Sigmoid colon (tissue), 7 donors: ENCODE data around the gene LARGE1. TPM values are rescaled to one million over a fixed set of nuclear protein-coding genes. Genes with fewer than 3 reads are reported as not detected.

Experiments
- DNase-seq: peaks from one replicate; pipeline ENCODE4 v3.0.0-alpha.2; 2019
- H3K27ac ChIP-seq, 4 donors: fragments of 200-600 bp; sonication (generic); one replicate each; pipeline ENCODE4 v1.5.1; 2016 to 2019; ENCODE audit warnings: mild to moderate bottlenecking in 1 of 4
- H3K27me3 ChIP-seq, 3 donors: fragments of 200-600 bp; sonication (generic); one replicate each; pipeline ENCODE4 v1.5.1; 2019; ENCODE audit warnings: mild to moderate bottlenecking in 1 of 3
- H3K36me3 ChIP-seq, 4 donors: fragments of 200-600 bp; sonication (generic); one replicate each; pipeline ENCODE4 v1.5.1; 2016 to 2019
- H3K4me1 ChIP-seq, 4 donors: fragments of 200-600 bp; sonication (generic); one replicate each; pipeline ENCODE4 v1.5.1; 2017 to 2019
- H3K4me3 ChIP-seq, 4 donors: fragments of 200-600 bp; sonication (generic); one replicate each; pipeline ENCODE4 v1.5.1; 2017 to 2019; ENCODE audit warnings: mild to moderate bottlenecking in 2 of 4, moderate library complexity in 1 of 4
- H3K9me3 ChIP-seq, 4 donors: fragments of 200-600 bp in 3 of 4; sonication (generic) in 3 of 4; one replicate each; pipeline versions ENCODE4 v1.5.1 to v1.6.1; 2013 to 2019
- CTCF ChIP-seq, 4 experiments: fragments of 450-650 bp in 3 of 4; fragments of 200-600 bp in 1 of 4; IDR thresholded peaks; one replicate each; pipeline ENCODE4 v1.5.1; 2016 to 2019; ENCODE audit warnings: antibody characterized with exemption in 4 of 4, mild to moderate bottlenecking in 3 of 4, moderate library complexity in 2 of 4
- EP300 ChIP-seq, 4 donors: sonication (generic); formaldehyde crosslinking; IDR thresholded peaks; one replicate each; pipeline ENCODE4 v1.6.1; 2017; ENCODE audit warnings: antibody characterized with exemption in 4 of 4
- POLR2A ChIP-seq, 2 donors: fragments of 450-650 bp; IDR thresholded peaks; one replicate each; pipeline ENCODE4 v1.6.1; 2016; ENCODE audit warnings: antibody characterized with exemption in 2 of 2, mild to moderate bottlenecking in 2 of 2, moderate library complexity in 2 of 2
- POLR2AphosphoS5 ChIP-seq, 4 donors: sonication (generic); formaldehyde crosslinking; IDR thresholded peaks; one replicate each; pipeline ENCODE4 v1.6.1; 2017; ENCODE audit warnings: antibody characterized with exemption in 4 of 4
- WGBS, 2 donors: extraction: QIAGEN DNeasy Blood & Tissue Kit; methylation state at CpG; one replicate each; pipeline ENCODE4 v1.1.7; 2013; 5-methylcytosine and 5-hydroxymethylcytosine counted together
- intact Hi-C: fragments of 100-400 bp; cut with DNase I; formaldehyde crosslinking; loops from one replicate; pipeline ENCODE4 v1.15.1; 2023
- polyA plus RNA-seq, 3 donors: library from polyadenylated mRNA; stranded (reverse); fragments of 200-250 nt; gene quantifications; one replicate each; pipeline ENCODE4 v1.2.3, GENCODE V29; 2013
- total RNA-seq, 4 donors: library from RNA; depleted of rRNA; stranded (reverse); fragments of >200 nt; gene quantifications; one replicate each; pipeline ENCODE4 v1.1.0, GENCODE V29; 2016
- donor health status: healthy with polysubstance abuse.
- donor health status: Bipolar disorder and iron deficiency.
- donor health status: healthy.

Gene LARGE1
- total and polyA plus RNA-seq, 7 donors: 5.8 to 74.4 (median 38.0) TPM

DNA sequence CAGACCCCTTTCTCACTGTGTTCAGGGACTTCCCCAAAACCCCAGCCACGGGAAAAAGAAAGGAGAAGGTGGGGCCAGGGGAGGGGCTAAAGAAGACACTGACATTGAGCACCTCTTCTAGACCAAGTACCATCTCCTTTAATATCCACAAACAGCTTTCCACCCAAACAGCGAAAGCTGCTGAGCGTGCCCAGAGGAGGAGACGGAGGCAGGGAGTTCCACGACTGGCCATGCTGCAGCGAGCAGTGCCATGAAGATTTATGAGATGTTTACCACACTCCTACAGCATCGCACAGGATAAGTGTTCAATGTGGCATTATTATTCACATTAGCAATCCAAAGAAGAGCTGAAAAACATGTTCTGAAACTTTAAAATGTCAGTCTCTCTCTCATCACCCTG, 127.4 kb downstream of the LARGE1 start:
- WGBS, 2 donors: 22 to 49% methylated on average over 7 of the region's 7 CpGs
- peak; percentile 71 for DNase-seq
- intact Hi-C loops: no loop called here
- H3K9me3 ChIP-seq: peaks cover 0 to 4% (median 1%) of the 10 kb centered on the region in 4 donors
- no peaks in the 10 kb centered on the region for H3K27me3 ChIP-seq
- H3K36me3 ChIP-seq: no peaks in the 10 kb centered on the region
- H3K4me1 ChIP-seq: peaks cover 0 to 46% (median 39%) of the 10 kb centered on the region in 4 donors
- peak overlapping the region; percentile 75 to 85 (median 77) for H3K27ac ChIP-seq
- H3K4me3 ChIP-seq: peak overlapping the region in 2 of 4 donors; percentile 5 to 26
- TF ChIP-seq POLR2AphosphoS5 (IDR thresholded peaks at IDR 0.05) (peak in 3 of 4 donors; percentile 43 to 59 (median 57)), POLR2A (IDR thresholded peaks at IDR 0.05) (no peak), CTCF (IDR thresholded peaks at IDR 0.05) (no peak), EP300 (IDR thresholded peaks at IDR 0.05) (no peak)

DNA sequence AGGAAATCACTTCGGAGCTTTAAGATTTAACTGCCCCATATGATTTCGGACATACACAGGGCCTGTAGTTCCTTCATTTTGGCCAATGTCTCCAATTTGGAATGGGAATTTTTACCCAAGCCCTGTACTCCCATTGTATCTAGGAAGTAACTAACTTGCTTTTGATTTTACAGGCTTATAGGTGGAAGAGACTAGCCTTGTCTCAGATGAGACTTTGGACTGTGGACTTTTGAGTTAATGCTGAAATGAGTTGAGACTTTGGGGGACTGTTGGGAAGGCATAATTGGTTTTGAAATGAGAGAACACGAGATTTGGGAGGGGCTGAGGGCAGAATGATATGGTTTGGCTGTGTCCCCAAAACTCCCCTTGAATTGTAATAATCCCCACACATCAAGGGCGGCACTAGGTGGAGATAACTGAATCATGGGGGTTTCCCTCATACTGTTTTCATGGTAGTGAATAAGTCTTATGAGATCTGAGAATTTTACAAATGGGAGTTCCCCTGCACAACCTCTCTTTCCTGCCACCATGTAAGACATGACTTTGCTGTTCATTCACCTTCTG, 130.5 kb downstream of the LARGE1 start:
- peaks cover 0 to 69% (median 53%) of the 10 kb centered on the region in 4 donors for H3K4me1 ChIP-seq
- WGBS, 2 donors: 82 to 86% methylated on average over 4 of the region's 4 CpGs
- intact Hi-C loops: no loop called here
- H3K9me3 ChIP-seq: peaks cover 0 to 4% (median 1%) of the 10 kb centered on the region in 4 donors
- peak overlapping the region in 1 of 4 donors; percentile 78 for H3K27ac ChIP-seq
- TF ChIP-seq EP300 (IDR thresholded peaks at IDR 0.05) (no peak), POLR2AphosphoS5 (IDR thresholded peaks at IDR 0.05) (no peak), POLR2A (IDR thresholded peaks at IDR 0.05) (no peak), CTCF (IDR thresholded peaks at IDR 0.05) (no peak)
- no peaks in the 10 kb centered on the region for H3K27me3 ChIP-seq
- H3K4me3 ChIP-seq: no peak overlapping the region
- DNase-seq: no peak
- H3K36me3 ChIP-seq: no peaks in the 10 kb centered on the region

DNA sequence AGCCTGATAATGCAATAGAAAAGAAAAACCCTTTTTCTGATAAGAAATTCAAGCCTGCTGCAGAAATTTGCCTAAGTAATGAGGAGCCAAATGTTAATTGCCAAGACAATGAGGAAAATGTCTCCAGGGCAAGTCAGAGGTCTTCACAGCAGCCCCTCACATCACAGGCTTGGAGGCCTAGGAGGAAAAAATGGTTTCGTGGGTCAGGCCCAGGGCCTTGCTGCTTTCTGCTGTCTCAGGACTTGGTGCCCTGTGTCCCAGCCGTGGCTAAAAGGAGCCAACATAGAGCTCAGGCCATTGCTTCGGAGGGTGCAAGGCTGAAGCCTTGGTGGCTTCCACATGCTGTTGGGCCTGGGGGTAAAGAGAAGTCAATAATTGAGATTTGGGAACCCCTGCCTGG, 131.3 kb downstream of the LARGE1 start:
- H3K4me3 ChIP-seq: no peak overlapping the region
- intact Hi-C loops: no loop called here
- H3K9me3 ChIP-seq: peaks cover 0 to 4% (median 1%) of the 10 kb centered on the region in 4 donors
- H3K27me3 ChIP-seq: no peaks in the 10 kb centered on the region
- 89 to 91% methylated on average over 3 of the region's 3 CpGs for WGBS, 2 donors
- H3K4me1 ChIP-seq: peaks cover 0 to 61% (median 45%) of the 10 kb centered on the region in 4 donors
- no peak for TF ChIP-seq POLR2A (IDR thresholded peaks at IDR 0.05)
- no peak for TF ChIP-seq CTCF (IDR thresholded peaks at IDR 0.05)
- TF ChIP-seq EP300 (IDR thresholded peaks at IDR 0.05): no peak
- no peak for TF ChIP-seq POLR2AphosphoS5 (IDR thresholded peaks at IDR 0.05)
- no peaks in the 10 kb centered on the region for H3K36me3 ChIP-seq
- no peak overlapping the region for H3K27ac ChIP-seq
- DNase-seq: no peak

DNA sequence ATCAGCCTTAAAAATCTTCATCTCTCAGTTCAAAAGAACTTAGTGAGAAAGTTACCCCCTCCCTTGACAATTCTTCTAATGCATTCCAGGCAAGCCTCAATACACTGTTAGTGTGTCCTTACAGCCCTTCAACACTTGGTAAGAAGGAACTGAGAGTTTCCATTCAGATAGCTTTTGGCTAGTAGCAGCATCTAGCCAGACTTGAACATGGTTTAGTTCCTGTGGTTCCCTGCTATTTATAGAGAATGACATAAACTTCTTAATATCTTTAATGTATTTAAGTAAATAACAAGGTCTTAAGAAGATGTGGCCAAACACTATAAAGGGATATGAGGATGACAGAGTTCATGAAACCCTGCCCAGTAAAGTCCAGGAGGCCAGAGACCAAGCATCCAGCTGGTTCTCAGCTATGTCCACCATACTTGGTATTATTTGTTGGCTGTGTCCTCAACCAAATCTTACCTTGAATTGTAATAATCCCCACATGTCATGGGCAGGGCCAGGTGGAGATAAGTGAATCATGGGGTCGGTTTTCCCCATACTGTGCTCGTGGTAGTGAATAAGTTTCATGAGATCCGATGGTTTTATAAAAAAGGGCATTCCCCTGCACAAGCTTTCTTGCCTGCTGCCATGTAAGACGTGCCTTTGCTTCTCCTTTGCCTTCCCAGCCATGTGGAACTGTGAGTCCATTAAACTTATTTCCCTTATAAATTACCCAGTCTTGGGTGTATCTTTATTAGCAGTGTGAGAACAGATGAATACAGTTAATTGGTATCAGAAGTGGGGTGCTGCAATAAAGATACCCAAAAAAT, 132.4 kb downstream of the LARGE1 start:
- intact Hi-C loops: no loop called here
- H3K9me3 ChIP-seq: peaks cover 0 to 4% (median 1%) of the 10 kb centered on the region in 4 donors
- H3K27me3 ChIP-seq: no peaks in the 10 kb centered on the region
- DNase-seq: no peak
- H3K4me1 ChIP-seq: peaks cover 0 to 50% (median 35%) of the 10 kb centered on the region in 4 donors
- H3K4me3 ChIP-seq: no peak overlapping the region
- TF ChIP-seq EP300 (IDR thresholded peaks at IDR 0.05) (no peak), POLR2A (IDR thresholded peaks at IDR 0.05) (no peak)
- no peaks in the 10 kb centered on the region for H3K36me3 ChIP-seq
- H3K27ac ChIP-seq: no peak overlapping the region
- 80 to 96% methylated on average over 4 of the region's 4 CpGs for WGBS, 2 donors

GRCh38 chr22:33786149-33786548, 134.1 kb downstream of the LARGE1 start:
- peaks cover 0 to 4% (median 1%) of the 10 kb centered on the region in 4 donors for H3K9me3 ChIP-seq
- no peaks in the 10 kb centered on the region for H3K27me3 ChIP-seq
- intact Hi-C loops: no loop called here
- H3K36me3 ChIP-seq: no peaks in the 10 kb centered on the region
- peak overlapping the region in 2 of 4 donors; percentile 57 to 65 for H3K27ac ChIP-seq
- no peak for TF ChIP-seq EP300 (IDR thresholded peaks at IDR 0.05)
- TF ChIP-seq POLR2AphosphoS5 (IDR thresholded peaks at IDR 0.05): no peak
- no peak overlapping the region for H3K4me3 ChIP-seq
- no peak for DNase-seq
- H3K4me1 ChIP-seq: peaks cover 0 to 46% (median 33%) of the 10 kb centered on the region in 4 donors
